Measurements from ENCODE around the gene SEMA6D. TPM values are rescaled to one million over a fixed set of nuclear protein-coding genes. Genes with fewer than 3 reads are reported as not detected.

SEMA6D gene
- total RNA-seq, 4 donors from 2014 or later = 15.7 to 55.7 (median 17.8) TPM

DNA sequence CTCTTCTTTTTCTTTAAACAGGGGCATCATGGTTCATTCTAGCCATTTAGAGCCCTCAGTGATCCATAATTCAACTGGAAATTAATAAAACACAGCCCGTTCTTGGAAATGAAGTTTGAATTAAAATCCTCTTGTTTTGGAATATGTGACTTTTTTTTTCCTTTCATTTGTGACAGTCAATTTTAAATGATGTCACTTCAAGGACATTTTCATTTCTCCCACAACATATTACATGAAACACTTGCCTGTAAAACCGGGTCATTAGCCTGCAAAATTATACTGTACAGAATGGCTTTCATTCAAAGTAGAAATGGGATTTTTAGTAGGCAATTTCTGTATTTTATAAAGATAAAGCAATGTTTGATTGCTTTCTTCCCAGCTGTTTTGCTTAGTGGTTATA is 789 bp upstream of the SEMA6D start:
- TF ChIP-seq EP300 (IDR thresholded peaks at IDR 0.05) = no peak
- TF ChIP-seq, protein P1, sequence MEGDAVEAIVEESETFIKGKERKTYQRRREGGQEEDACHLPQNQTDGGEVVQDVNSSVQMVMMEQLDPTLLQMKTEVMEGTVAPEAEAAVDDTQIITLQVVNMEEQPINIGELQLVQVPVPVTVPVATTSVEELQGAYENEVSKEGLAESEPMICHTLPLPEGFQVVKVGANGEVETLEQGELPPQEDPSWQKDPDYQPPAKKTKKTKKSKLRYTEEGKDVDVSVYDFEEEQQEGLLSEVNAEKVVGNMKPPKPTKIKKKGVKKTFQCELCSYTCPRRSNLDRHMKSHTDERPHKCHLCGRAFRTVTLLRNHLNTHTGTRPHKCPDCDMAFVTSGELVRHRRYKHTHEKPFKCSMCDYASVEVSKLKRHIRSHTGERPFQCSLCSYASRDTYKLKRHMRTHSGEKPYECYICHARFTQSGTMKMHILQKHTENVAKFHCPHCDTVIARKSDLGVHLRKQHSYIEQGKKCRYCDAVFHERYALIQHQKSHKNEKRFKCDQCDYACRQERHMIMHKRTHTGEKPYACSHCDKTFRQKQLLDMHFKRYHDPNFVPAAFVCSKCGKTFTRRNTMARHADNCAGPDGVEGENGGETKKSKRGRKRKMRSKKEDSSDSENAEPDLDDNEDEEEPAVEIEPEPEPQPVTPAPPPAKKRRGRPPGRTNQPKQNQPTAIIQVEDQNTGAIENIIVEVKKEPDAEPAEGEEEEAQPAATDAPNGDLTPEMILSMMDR (IDR thresholded peaks at IDR 0.05) = no peak
- Histone ChIP-seq H3K9me3 (no peaks in the 10 kb centered on the region), H3K27ac (peak overlapping the region; percentile 54 to 91 (median 86)), H3K4me1 (peaks cover 0 to 48% (median 9%) of the 10 kb centered on the region in 4 donors), H3K36me3 (no peaks in the 10 kb centered on the region), H3K4me3 (peak overlapping the region; percentile 66 to 82 (median 72)), H3K27me3 (no peaks in the 10 kb centered on the region)
- DNase-seq (ENCODE audit: low spot score in 2 of 2) = no peak
- 9 to 14% methylated on average over 2 of the region's 2 CpGs for WGBS, 2 donors

DNA sequence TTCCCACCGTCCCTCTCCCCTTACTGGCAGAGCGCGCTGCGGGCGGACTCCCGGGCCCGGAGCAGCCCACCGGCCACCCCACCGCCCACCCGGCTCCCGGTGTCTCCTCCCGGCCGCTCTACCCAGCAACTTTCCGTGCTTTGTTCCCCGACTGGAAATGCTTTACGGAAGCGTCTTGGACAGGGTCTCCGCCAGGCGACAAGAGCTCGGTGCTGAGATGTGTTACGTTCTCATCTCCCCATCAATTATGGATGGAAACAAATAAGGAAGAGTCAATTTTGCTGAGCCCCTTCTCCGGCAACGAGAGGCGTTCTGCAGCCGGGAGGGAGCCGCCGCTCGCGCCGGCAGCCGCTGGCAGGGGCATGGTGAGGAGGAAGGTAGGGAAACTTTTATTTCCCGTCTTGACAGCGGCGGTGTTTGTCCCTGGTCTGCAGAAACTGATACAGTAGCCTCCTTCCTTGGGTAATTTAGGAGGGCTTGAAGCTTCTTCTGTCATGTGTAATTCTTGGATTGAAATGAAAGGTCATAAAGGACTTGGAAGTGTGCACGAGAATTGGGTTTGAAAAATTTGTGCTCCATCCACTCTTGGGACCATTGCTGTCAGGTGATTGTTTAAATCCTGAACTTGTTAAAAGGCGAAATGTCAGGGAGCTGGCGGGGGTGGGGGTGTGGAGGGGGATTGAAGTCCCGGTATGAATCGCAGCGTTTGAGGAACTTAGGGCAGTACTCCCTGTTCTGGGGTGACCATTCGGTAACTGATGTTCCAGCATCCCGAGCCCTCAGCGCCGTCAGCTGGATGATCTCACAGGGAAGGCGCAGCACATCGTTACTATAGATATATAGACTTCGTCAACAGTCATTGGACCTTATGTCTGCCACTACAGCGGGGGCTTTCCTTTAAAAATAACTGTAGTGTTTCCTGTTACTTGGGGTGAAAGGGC is 1.5 kb downstream of the SEMA6D start:
- WGBS, 2 donors = 1 to 5% methylated on average over 22 to 46 of the region's 48 CpGs
- peak; percentile 17 to 38 for DNase-seq (ENCODE audit: low spot score in 2 of 2)
- H3K27me3 ChIP-seq = no peaks in the 10 kb centered on the region
- H3K4me1 ChIP-seq = peaks cover 0 to 60% (median 7%) of the 10 kb centered on the region in 4 donors
- TF ChIP-seq, protein P1 (IDR thresholded peaks at IDR 0.05) = no peak
- peak in 1 of 2 donors; percentile 17 for TF ChIP-seq POLR2A (IDR thresholded peaks at IDR 0.05)
- TF ChIP-seq EP300 (IDR thresholded peaks at IDR 0.05) = peak in 1 of 2 donors; percentile 64
- peak overlapping the region; percentile 66 to 82 (median 72) for H3K4me3 ChIP-seq
- H3K27ac ChIP-seq = peak overlapping the region; percentile 54 to 91 (median 86)
- H3K36me3 ChIP-seq = no peaks in the 10 kb centered on the region
- H3K9me3 ChIP-seq = no peaks in the 10 kb centered on the region

DNA sequence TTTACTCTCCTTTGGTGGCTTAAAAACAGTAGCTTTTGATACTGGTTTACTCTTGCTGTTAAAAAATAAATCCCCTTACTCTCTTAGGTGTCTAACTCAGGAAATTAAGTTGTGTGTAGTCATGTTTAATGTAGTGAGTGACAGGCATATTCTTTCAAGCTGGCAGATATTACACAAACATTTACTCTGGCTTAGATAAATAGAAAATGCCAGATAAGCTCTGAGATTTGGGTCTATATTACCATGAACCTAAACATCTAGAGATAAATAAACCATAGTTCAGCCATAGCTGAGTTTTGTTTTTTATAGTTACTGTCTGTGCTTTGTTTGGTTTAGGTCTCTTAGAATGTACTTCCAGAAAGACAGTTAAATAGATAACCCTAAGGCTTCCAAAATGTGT is 2.4 kb downstream of the SEMA6D start:
- DNase-seq (ENCODE audit: low spot score in 2 of 2) = no peak
- H3K27ac ChIP-seq = peak overlapping the region; percentile 54 to 91 (median 86)
- no peaks in the 10 kb centered on the region for H3K36me3 ChIP-seq
- H3K4me3 ChIP-seq = peak overlapping the region in 3 of 4 donors; percentile 66 to 82 (median 79)
- H3K4me1 ChIP-seq = peaks cover 0 to 67% (median 7%) of the 10 kb centered on the region in 4 donors
- no peaks in the 10 kb centered on the region for H3K9me3 ChIP-seq
- no peak for TF ChIP-seq POLR2A (IDR thresholded peaks at IDR 0.05)
- no peak for TF ChIP-seq EP300 (IDR thresholded peaks at IDR 0.05)
- TF ChIP-seq, protein P1 (IDR thresholded peaks at IDR 0.05) = no peak
- H3K27me3 ChIP-seq = no peaks in the 10 kb centered on the region

DNA sequence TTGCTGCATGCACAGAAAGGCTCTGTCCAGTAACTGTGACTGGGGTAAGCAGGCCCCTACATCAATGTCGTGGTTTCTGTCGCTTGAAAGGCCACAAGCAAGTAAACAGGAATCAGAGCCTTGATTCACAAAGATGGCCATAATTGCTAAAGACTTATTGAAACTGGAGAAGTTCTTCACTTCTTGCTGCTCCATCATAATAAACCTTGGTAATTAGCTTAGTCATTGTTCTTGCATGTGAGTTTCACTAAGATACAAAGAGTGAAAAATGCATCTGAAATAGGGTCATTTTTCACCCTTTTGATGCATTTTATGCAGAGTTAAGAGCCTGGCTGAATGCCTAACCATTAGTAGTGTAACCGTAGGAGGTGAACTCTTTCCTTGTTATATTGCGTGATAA is 3.2 kb downstream of the SEMA6D start:
- no peak for DNase-seq (ENCODE audit: low spot score in 2 of 2)
- Histone ChIP-seq H3K4me3 (peak overlapping the region in 2 of 4 donors; percentile 11 to 79), H3K36me3 (no peaks in the 10 kb centered on the region), H3K9me3 (no peaks in the 10 kb centered on the region), H3K27me3 (no peaks in the 10 kb centered on the region), H3K4me1 (peaks cover 0 to 69% (median 10%) of the 10 kb centered on the region in 4 donors), H3K27ac (peak overlapping the region in 3 of 4 donors; percentile 15 to 91 (median 89))
- WGBS, 2 donors = 43 to 45% methylated on average over 4 of the region's 4 CpGs
- TF ChIP-seq EP300 (IDR thresholded peaks at IDR 0.05) (no peak), POLR2A (IDR thresholded peaks at IDR 0.05) (no peak)
- TF ChIP-seq, protein P1 (IDR thresholded peaks at IDR 0.05) = no peak

DNA sequence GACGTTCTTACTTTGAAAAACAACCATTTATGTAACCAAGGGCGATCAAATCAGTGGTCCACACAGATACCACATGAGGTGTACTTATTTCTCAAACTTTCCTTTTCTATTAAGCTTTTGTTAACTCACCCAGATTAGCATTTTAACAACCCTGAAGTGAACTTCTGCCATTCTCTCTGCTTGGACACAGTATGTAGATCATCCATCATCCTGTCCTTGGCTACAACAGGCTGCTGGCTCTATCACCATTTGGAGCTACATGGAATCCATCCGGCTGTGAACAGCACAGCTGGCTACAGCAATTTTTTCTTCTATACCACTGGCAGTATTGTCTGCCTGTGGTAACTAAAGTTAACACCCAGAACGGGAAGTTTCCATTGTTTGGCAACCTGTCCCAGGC is 4.4 kb downstream of the SEMA6D start:
- H3K4me1 ChIP-seq = peaks cover 0 to 69% (median 12%) of the 10 kb centered on the region in 4 donors
- no peaks in the 10 kb centered on the region for H3K36me3 ChIP-seq
- H3K4me3 ChIP-seq = no peak overlapping the region
- H3K27ac ChIP-seq = peak overlapping the region in 2 of 4 donors; percentile 42 to 91
- TF ChIP-seq, protein P1 (IDR thresholded peaks at IDR 0.05) = no peak
- TF ChIP-seq EP300 (IDR thresholded peaks at IDR 0.05) (no peak), POLR2A (IDR thresholded peaks at IDR 0.05) (no peak)
- DNase-seq (ENCODE audit: low spot score in 2 of 2) = no peak
- 50 to 53% methylated on average over 4 of the region's 4 CpGs for WGBS, 2 donors
- no peaks in the 10 kb centered on the region for H3K9me3 ChIP-seq
- H3K27me3 ChIP-seq = no peaks in the 10 kb centered on the region
